ENCODE measurements around the gene BTN1A1.
"Not testable (repeated sequence)": the region's sequence is repeated elsewhere in the genome, so short reads cannot be mapped to it uniquely, and the experiment has no call there.

The BTN1A1 gene

GRCh38 chr6:26475823-26476729, 24.0 kb upstream of the BTN1A1 start:
- no peak for DNase-seq

GRCh38 chr6:26476896-26477295, 23.2 kb upstream of the BTN1A1 start:
- DNase-seq: no peak

GRCh38 chr6:26477426-26477825, 22.7 kb upstream of the BTN1A1 start:
- DNase-seq: no peak

GRCh38 chr6:26478100-26478984, 21.8 kb upstream of the BTN1A1 start:
- DNase-seq: no peak

- no peak for DNase-seq
Measured at GRCh38 chr6:26478985-26479278, 21.2 kb upstream of the BTN1A1 start.

GRCh38 chr6:26482338-26482737, 17.8 kb upstream of the BTN1A1 start:
- DNase-seq: no peak

- DNase-seq: no peak
Measured at GRCh38 chr6:26483727-26484126, 16.4 kb upstream of the BTN1A1 start.

- DNase-seq: no peak
Measured at GRCh38 chr6:26484161-26484560, 15.9 kb upstream of the BTN1A1 start.

GRCh38 chr6:26485112-26485780, 14.9 kb upstream of the BTN1A1 start:
- DNase-seq: no peak

- no peak for DNase-seq
Measured at GRCh38 chr6:26486358-26486757, 13.7 kb upstream of the BTN1A1 start.

- DNase-seq: no peak
Measured at GRCh38 chr6:26487466-26487865, 12.6 kb upstream of the BTN1A1 start.

- DNase-seq: no peak
Measured at GRCh38 chr6:26489996-26490964, 9.8 kb upstream of the BTN1A1 start.

GRCh38 chr6:26491604-26492003, 8.5 kb upstream of the BTN1A1 start:
- no peak for DNase-seq

GRCh38 chr6:26493258-26493657, 6.8 kb upstream of the BTN1A1 start:
- no peak for DNase-seq

GRCh38 chr6:26494117-26494516, 6.0 kb upstream of the BTN1A1 start:
- DNase-seq: no peak

GRCh38 chr6:26495281-26495680, 4.8 kb upstream of the BTN1A1 start:
- no peak for DNase-seq

GRCh38 chr6:26497610-26498009, 2.5 kb upstream of the BTN1A1 start:
- DNase-seq: no peak

GRCh38 chr6:26501482-26501986, 1.4 kb downstream of the BTN1A1 start:
- no peak for DNase-seq

- DNase-seq: no peak
Measured at GRCh38 chr6:26502165-26502564, 2.1 kb downstream of the BTN1A1 start.

- no peak for DNase-seq
Measured at GRCh38 chr6:26502626-26503025, 2.5 kb downstream of the BTN1A1 start.

- DNase-seq: no peak
Measured at GRCh38 chr6:26507658-26508057, 7.6 kb downstream of the BTN1A1 start.

- not testable (repeated sequence) for DNase-seq
Measured at GRCh38 chr6:26511033-26511432, 10.9 kb downstream of the BTN1A1 start.
